Testis (tissue), 5 donors: ENCODE data around the gene SPATC1L. TPM values are rescaled to one million over a fixed set of nuclear protein-coding genes. Genes with fewer than 3 reads are reported as not detected.
A peak's percentile ranks its signal among the peaks of the same experiment; 100 is the strongest.

ENCODE experiments used
- DNase-seq: peaks from one replicate; pipeline ENCODE4 v3.0.0-alpha.2; 2019
- H3K27ac ChIP-seq, 2 donors: fragments of 200-600 bp; sonication (generic); one replicate each; pipeline ENCODE4 v1.5.1; 2019
- H3K27me3 ChIP-seq: fragments of 200-600 bp; sonication (generic); one replicate; pipeline ENCODE4 v1.5.1; 2019
- H3K36me3 ChIP-seq: fragments of 200-600 bp; sonication (generic); one replicate; pipeline ENCODE4 v1.5.1; 2017; ENCODE audit warnings: low read depth; ENCODE audit errors: missing control alignments
- H3K4me1 ChIP-seq: fragments of 200-600 bp; sonication (generic); one replicate; pipeline ENCODE4 v1.5.1; 2019
- H3K4me3 ChIP-seq, 2 donors: fragments of 200-600 bp; sonication (generic); one replicate each; pipeline ENCODE4 v1.5.1; 2017 to 2019
- H3K9me3 ChIP-seq: fragments of 200-600 bp; sonication (generic); one replicate; pipeline ENCODE4 v1.5.1; 2017
- CTCF ChIP-seq, 3 experiments: fragments of 450-650 bp in 2 of 3; fragments of 200-600 bp in 1 of 3; sonication (generic) in 1 of 3; IDR thresholded peaks; one replicate each; pipeline ENCODE4 v1.5.1; 2016 to 2019; ENCODE audit warnings: antibody characterized with exemption in 3 of 3, mild to moderate bottlenecking in 2 of 3, moderate library complexity in 1 of 3
- POLR2A ChIP-seq: fragments of 450-650 bp; IDR thresholded peaks from one replicate; pipeline ENCODE4 v1.6.1; 2017; ENCODE audit warnings: antibody characterized with exemption, mild to moderate bottlenecking, moderate library complexity
- WGBS, 2 donors: methylation state at CpG; one replicate each; pipeline ENCODE4 v1.1.5; 2018; 5-methylcytosine and 5-hydroxymethylcytosine counted together
- intact Hi-C: fragments of 100-400 bp; cut with DNase I; formaldehyde crosslinking; loops from one replicate; pipeline ENCODE4 v1.15.1; 2023; ENCODE audit warnings: low total_unique reads
- long read RNA-seq, 2 donors: transcript quantifications; one replicate each; lab custom pipeline, GENCODE V29; 2026
- polyA plus RNA-seq: library from polyadenylated mRNA; stranded (reverse); fragments of 350-450 nt; fragmentation: Illumina TruSeq; extraction: RNeasy Lipid Tissue Mini Kit (QIAGEN cat#74804); gene quantifications from one replicate; pipeline ENCODE4 v1.2.3, GENCODE V29; 2014; ENCODE audit warnings: low read depth, low replicate concordance; ENCODE audit not compliant: insufficient read depth
- total RNA-seq, 2 donors: library from RNA; depleted of rRNA; stranded (reverse); fragments of >200 nt; gene quantifications; one replicate each; pipeline ENCODE4 v1.2.3, GENCODE V29; 2016

The SPATC1L gene
- 10 to 100 TPM; 75.6 to 96.1 TPM for total RNA-seq
- polyA plus RNA-seq = 55.4 TPM
- long read RNA-seq, donor 1, transcript SPATC1L-202 (4 exons, 1,182 nt) = major isoform, 17 of 17 reads
- long read RNA-seq, donor 1, partial matches to known transcripts = 0 of 17 reads
- long read RNA-seq, donor 1, other reads (novel, unspliced or antisense) = 0 of 17 reads
- long read RNA-seq, donor 2, transcript SPATC1L-202 (4 exons, 1,182 nt) = major isoform, 7 of 14 reads
- long read RNA-seq, donor 2, partial matches to known transcripts = 7 of 14 reads
- long read RNA-seq, donor 2, other reads (novel, unspliced or antisense) = 0 of 14 reads

- Histone ChIP-seq H3K36me3 (no peaks in the 10 kb centered on the region), H3K4me3 (peak within 1 kb of the TSS; percentile 67 to 71), H3K4me1 (peaks cover 32% of the 10 kb centered on the region), H3K27me3 (no peaks in the 10 kb centered on the region), H3K9me3 (no peaks in the 10 kb centered on the region), H3K27ac (peak within 1 kb of the TSS; percentile 85 to 95)
- TF ChIP-seq CTCF (IDR thresholded peaks at IDR 0.05) (no peak), POLR2A (no peak)
- whole genome bisulfite sequencing, 2 donors = 3 to 37% methylated on average over 15 to 21 of the region's 24 CpGs
- DNase-seq = peak; percentile 78
- intact Hi-C loops = no loop called here
Measured at GRCh38 chr21:46183910-46184624, at the start of gene SPATC1L. SPATC1L (minus strand) TSS chr21:46184459; CDS start chr21:46182816, 1,643 bp downstream.

GRCh38 chr21:46229923-46230260 lies 45.6 kb upstream of the SPATC1L start:
- no peaks in the 10 kb centered on the region for H3K9me3 ChIP-seq
- intact Hi-C loops = no loop called here
- peak overlapping the region in 1 of 2 donors; percentile 88 for H3K27ac ChIP-seq
- TF ChIP-seq POLR2A = no peak
- no peak for TF ChIP-seq CTCF (IDR thresholded peaks at IDR 0.05)
- no peaks in the 10 kb centered on the region for H3K36me3 ChIP-seq
- H3K4me1 ChIP-seq = peaks cover 19% of the 10 kb centered on the region
- H3K4me3 ChIP-seq = peak overlapping the region; percentile 81 to 94
- H3K27me3 ChIP-seq = no peaks in the 10 kb centered on the region
- DNase-seq = no peak
- WGBS, 2 donors = 66 to 72% methylated on average over 6 of the region's 6 CpGs

- peaks cover 19% of the 10 kb centered on the region for H3K4me1 ChIP-seq
- intact Hi-C loops = no loop called here
Measured at GRCh38 chr21:46229133-46229922, 45.1 kb upstream of the SPATC1L start.

More at GRCh38 chr21:46229133-46229922, 45.1 kb upstream of the SPATC1L start:
- Histone ChIP-seq H3K27me3 (no peaks in the 10 kb centered on the region), H3K4me3 (peak overlapping the region; percentile 81 to 94), H3K36me3 (no peaks in the 10 kb centered on the region), H3K9me3 (no peaks in the 10 kb centered on the region), H3K27ac (peak overlapping the region; percentile 76 to 88)
- no peak for TF ChIP-seq POLR2A
- peak in 2 of 3 experiments; percentile 28 to 56 for TF ChIP-seq CTCF (IDR thresholded peaks at IDR 0.05)
- no peak for DNase-seq
- WGBS, 2 donors = 6 to 17% methylated on average over 12 to 61 of the region's 72 CpGs
